PC-3 (cell line): Measurements from ENCODE around the gene POU5F2. TPM values are rescaled to one million over a fixed set of nuclear protein-coding genes. Genes with fewer than 3 reads are reported as not detected.

ENCODE experiments used
- ATAC-seq: fragments of 200-7000 bp; cut with Tn5 transposase; 2 replicates; pipeline ENCODE4 v1.9.1; 2020; ENCODE audit warnings: mild to moderate bottlenecking, moderate library complexity
- BruUV-seq: library from RNA; stranded (reverse); fragments of 400-500 nt; replicated peaks from 2 replicates; lab custom pipeline; 2021; lab: Mats Ljungman, UMichigan
- CTCF ChIA-PET: fragments of 300-600 bp; sonication (Branson Sonifier 250); formaldehyde crosslinking; loops from one replicate; lab custom pipeline; 2022; ENCODE audit warnings: antibody characterized with exemption; lab: Charles Lee
- POLR2A ChIA-PET: fragments of 300-600 bp; sonication (Branson Sonifier 250); formaldehyde crosslinking; loops from one replicate; lab custom pipeline; 2022; ENCODE audit warnings: antibody characterized with exemption; ENCODE audit not compliant: unreplicated experiment; lab: Charles Lee
- DNase-seq: peaks from one replicate; pipeline ENCODE4 v3.0.0-alpha.2; 2015
- H2AFZ ChIP-seq: fragments of 300-600 bp; sonication (generic); 2 replicates; pipeline ENCODE4 v1.6.0; 2016; ENCODE audit warnings: antibody characterized with exemption, low read length
- H3F3A ChIP-seq: fragments of 300-600 bp; sonication (generic); one replicate; pipeline ENCODE4 v1.6.0; 2017; ENCODE audit warnings: antibody characterized with exemption, low read length, control low read depth, mild to moderate bottlenecking; ENCODE audit not compliant: unreplicated experiment
- H3K27ac ChIP-seq: fragments of 300-600 bp; sonication (generic); 2 replicates; pipeline ENCODE4 v1.5.1; 2016; ENCODE audit warnings: mild to moderate bottlenecking, low read length
- H3K27me3 ChIP-seq: fragments of 300-600 bp; sonication (generic); 2 replicates; pipeline ENCODE4 v1.6.1; 2016; ENCODE audit warnings: low read length, mixed read lengths
- H3K36me3 ChIP-seq: fragments of 300-600 bp; sonication (generic); 2 replicates; pipeline ENCODE4 v1.6.1; 2016; ENCODE audit warnings: low read depth, mixed run types, low read length, mixed read lengths
- H3K4me1 ChIP-seq: fragments of 300-600 bp; sonication (generic); 2 replicates; pipeline ENCODE4 v1.5.1; 2016; ENCODE audit warnings: low read length; ENCODE audit not compliant: insufficient read depth
- H3K4me2 ChIP-seq: fragments of 300-600 bp; sonication (generic); 2 replicates; pipeline ENCODE4 v1.6.0; 2016; ENCODE audit warnings: low read length
- H3K4me3 ChIP-seq: fragments of 300-600 bp; sonication (generic); 2 replicates; pipeline ENCODE4 v1.5.1; 2016; ENCODE audit warnings: mild to moderate bottlenecking, low read length, mixed read lengths
- H3K79me2 ChIP-seq: fragments of 300-600 bp; sonication (generic); 2 replicates; pipeline ENCODE4 v1.6.1; 2017; ENCODE audit warnings: low read length, mixed read lengths
- H3K9ac ChIP-seq: fragments of 300-600 bp; sonication (generic); 2 replicates; pipeline ENCODE4 v1.6.0; 2016; ENCODE audit warnings: mild to moderate bottlenecking, low read length
- H3K9me2 ChIP-seq: fragments of 300-600 bp; sonication (generic); replicated peaks from 2 replicates; pipeline ENCODE4 v1.6.1; 2016; ENCODE audit warnings: mixed run types, low read length, mixed read lengths
- H3K9me3 ChIP-seq: fragments of 300-600 bp; sonication (generic); 2 replicates; pipeline ENCODE4 v1.6.1; 2016; ENCODE audit warnings: low read length, mixed read lengths
- H4K20me1 ChIP-seq: fragments of 300-600 bp; sonication (generic); 2 replicates; pipeline ENCODE4 v1.6.1; 2016; ENCODE audit warnings: low read length, mixed read lengths
- CTCF ChIP-seq: fragments of 300-600 bp; sonication (generic); conservative IDR thresholded peaks from 2 replicates; pipeline ENCODE4 v1.5.1; 2017; ENCODE audit warnings: antibody characterized with exemption, low read depth, mild to moderate bottlenecking, low read length
- EZH2 ChIP-seq: fragments of 300-600 bp; sonication (generic); IDR thresholded peaks from one replicate; pipeline ENCODE4 v1.6.1; 2017; ENCODE audit warnings: antibody characterized with exemption, mild to moderate bottlenecking, low read length; ENCODE audit not compliant: unreplicated experiment
- EZH2phosphoT487 ChIP-seq: fragments of 300-600 bp; sonication (generic); IDR thresholded peaks from 2 replicates; pipeline ENCODE4 v1.6.1; 2018; ENCODE audit warnings: mild to moderate bottlenecking, antibody characterized with exemption, low read length, borderline replicate concordance
- intact Hi-C: fragments of 100-400 bp; cut with micrococcal nuclease; formaldehyde crosslinking; loops from 2 replicates; pipeline ENCODE4 v1.9.0; 2023
- total RNA-seq: library from RNA; depleted of rRNA; stranded (reverse); fragments of >200 nt; gene quantifications from 2 replicates; pipeline ENCODE4 v1.2.3, GENCODE V29; 2014; rRNA removed

POU5F2 gene
- total RNA-seq, 1 experiment from 2014 or later = 0.66 TPM

- H3K79me2 ChIP-seq = no peaks in the 10 kb centered on the region
- no peak for TF ChIP-seq EZH2phosphoT487
- no peak for TF ChIP-seq CTCF
- TF ChIP-seq EZH2 = no peak
- no peaks in the 10 kb centered on the region for H3K36me3 ChIP-seq
- no peak overlapping the region for H2AFZ ChIP-seq
- H3K9ac ChIP-seq = no peak overlapping the region
- H3K4me3 ChIP-seq = no peak overlapping the region
- DNase-seq = no peak
- no peaks in the 10 kb centered on the region for H3K4me1 ChIP-seq
- H3K27ac ChIP-seq = no peak overlapping the region
- no peaks in the 10 kb centered on the region for H3K9me3 ChIP-seq
- H4K20me1 ChIP-seq = no peaks in the 10 kb centered on the region
- CTCF ChIA-PET = no interaction called here
- H3K27me3 ChIP-seq = no peaks in the 10 kb centered on the region
- ATAC-seq = no peak
- intact Hi-C loops = no loop called here
- no TSS peak for BruUV-seq
- H3K4me2 ChIP-seq = no peak overlapping the region
- H3K9me2 ChIP-seq = no peaks in the 10 kb centered on the region
- no peaks in the 10 kb centered on the region for H3F3A ChIP-seq
- POLR2A ChIA-PET = interaction anchor here (0.7 kb wide), 1 partner anchor 75 kb away, joined by 3 read pairs; no protein-coding TSS in a partner anchor
Measured at GRCh38 chr5:93704996-93705395, 36.4 kb downstream of the POU5F2 start.

- no TSS peak for BruUV-seq
- Histone ChIP-seq H3K79me2 (no peaks in the 10 kb centered on the region), H4K20me1 (no peaks in the 10 kb centered on the region), H3K4me1 (no peaks in the 10 kb centered on the region), H3K4me3 (no peak overlapping the region), H3K36me3 (no peaks in the 10 kb centered on the region), H3K27ac (no peak overlapping the region), H3F3A (no peaks in the 10 kb centered on the region), H3K9me3 (no peaks in the 10 kb centered on the region), H3K27me3 (no peaks in the 10 kb centered on the region), H3K4me2 (no peak overlapping the region), H3K9ac (no peak overlapping the region), H3K9me2 (no peaks in the 10 kb centered on the region), H2AFZ (no peak overlapping the region)
- ATAC-seq = no peak
- ChIA-PET CTCF (no interaction called here), POLR2A (no interaction called here)
- no peak for TF ChIP-seq EZH2phosphoT487
- TF ChIP-seq CTCF = no peak
- no peak for TF ChIP-seq EZH2
- intact Hi-C loops = no loop called here
- no peak for DNase-seq
Measured at GRCh38 chr5:93691997-93692396, 49.4 kb downstream of the POU5F2 start.

Other genes starting within 250 kb of the POU5F2 start
- gene NR2F1-AS1, start 160.4 kb downstream of the POU5F2 start, total RNA-seq = 24.1 and 28.8 TPM in 2 replicates
- gene NR2F1, start 158.4 kb downstream of the POU5F2 start, total RNA-seq = 88.4 and 118 TPM in 2 replicates